ENCODE measurements around the gene UBE2G1. TPM values are rescaled to one million over a fixed set of nuclear protein-coding genes. Genes with fewer than 3 reads are reported as not detected.

Gene UBE2G1
- total RNA-seq, 4 donors from 2014 or later: 152 to 217 (median 180) TPM

DNA sequence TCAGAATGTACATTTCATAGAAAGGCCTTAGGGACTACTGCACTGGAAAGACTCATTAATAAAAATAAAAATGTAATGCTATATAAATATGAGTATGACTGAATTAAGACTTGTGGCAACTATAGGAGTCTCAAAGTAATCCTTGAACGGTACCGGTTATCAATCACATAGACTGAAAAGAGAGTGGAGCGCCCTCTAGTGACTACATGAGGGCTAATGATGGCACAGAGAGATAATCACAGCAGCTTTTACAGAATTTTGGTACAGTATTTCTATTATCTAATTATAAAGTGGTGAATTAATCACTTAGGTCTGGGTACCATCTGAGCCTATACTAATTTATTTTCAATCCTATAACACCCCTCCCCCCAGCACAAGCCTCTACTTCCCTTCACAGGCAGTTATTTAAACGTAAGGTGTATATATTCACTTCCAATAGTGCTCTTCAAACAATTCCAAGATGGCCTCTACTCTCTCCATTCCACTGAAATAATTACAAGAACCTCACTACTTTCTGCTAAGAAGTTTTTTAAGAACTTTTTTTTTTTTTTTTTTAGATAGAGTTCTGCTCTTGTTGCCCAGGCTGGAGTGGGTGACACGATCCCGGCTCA is 62.0 kb downstream of the UBE2G1 start:
- Histone ChIP-seq H3K4me1 (peaks cover 34 to 38% of the 10 kb centered on the region in 2 donors), H3K9me3 (no peaks in the 10 kb centered on the region), H3K27me3 (no peaks in the 10 kb centered on the region), H3K4me3 (no peak overlapping the region), H3K36me3 (peaks cover 0 to 13% of the 10 kb centered on the region in 2 donors), H3K27ac (peak overlapping the region; percentile 26 to 44 (median 38))
- in situ Hi-C loops (cut with MboI; ENCODE audit: low sequenced_read_pairs in 4 of 4): loop anchor here in 1 of 4 donors (10.0 kb wide), 1 partner anchor 90 kb away; no protein-coding TSS in a partner anchor
- ATAC-seq: peak; percentile 56 to 62
- TF ChIP-seq, protein P1, sequence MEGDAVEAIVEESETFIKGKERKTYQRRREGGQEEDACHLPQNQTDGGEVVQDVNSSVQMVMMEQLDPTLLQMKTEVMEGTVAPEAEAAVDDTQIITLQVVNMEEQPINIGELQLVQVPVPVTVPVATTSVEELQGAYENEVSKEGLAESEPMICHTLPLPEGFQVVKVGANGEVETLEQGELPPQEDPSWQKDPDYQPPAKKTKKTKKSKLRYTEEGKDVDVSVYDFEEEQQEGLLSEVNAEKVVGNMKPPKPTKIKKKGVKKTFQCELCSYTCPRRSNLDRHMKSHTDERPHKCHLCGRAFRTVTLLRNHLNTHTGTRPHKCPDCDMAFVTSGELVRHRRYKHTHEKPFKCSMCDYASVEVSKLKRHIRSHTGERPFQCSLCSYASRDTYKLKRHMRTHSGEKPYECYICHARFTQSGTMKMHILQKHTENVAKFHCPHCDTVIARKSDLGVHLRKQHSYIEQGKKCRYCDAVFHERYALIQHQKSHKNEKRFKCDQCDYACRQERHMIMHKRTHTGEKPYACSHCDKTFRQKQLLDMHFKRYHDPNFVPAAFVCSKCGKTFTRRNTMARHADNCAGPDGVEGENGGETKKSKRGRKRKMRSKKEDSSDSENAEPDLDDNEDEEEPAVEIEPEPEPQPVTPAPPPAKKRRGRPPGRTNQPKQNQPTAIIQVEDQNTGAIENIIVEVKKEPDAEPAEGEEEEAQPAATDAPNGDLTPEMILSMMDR (IDR thresholded peaks at IDR 0.05 in 4 of 5, conservative IDR thresholded peaks at IDR 0.05 in 1 of 5): peak; percentile 46 to 77 (median 57)
- no peak for TF ChIP-seq POLR2A (IDR thresholded peaks at IDR 0.05)
- no peak for DNase-seq
- intact Hi-C loops (cut with DNase I; ENCODE audit: low total_unique reads): loop anchor here (1.0 kb wide), 1 partner anchor 89 kb away; no protein-coding TSS in a partner anchor

DNA sequence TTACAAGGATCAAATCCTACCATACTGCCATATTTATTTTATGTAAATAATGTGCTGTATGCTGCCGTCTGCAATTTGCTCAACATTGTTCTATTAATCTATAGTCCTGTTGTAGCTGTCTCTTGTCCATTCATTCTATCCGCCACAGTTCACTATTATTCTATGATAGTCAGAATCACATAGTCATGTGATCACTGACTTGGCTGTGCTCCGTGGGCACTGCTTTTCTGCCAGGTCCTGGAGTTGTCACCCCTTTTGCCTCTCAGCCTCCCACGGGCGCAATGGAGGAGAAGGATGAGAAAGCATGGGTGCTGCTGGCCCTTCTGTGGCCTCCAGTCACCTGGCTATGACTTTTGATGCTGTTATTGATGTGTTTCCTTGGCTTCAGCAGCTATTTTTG is 65.4 kb downstream of the UBE2G1 start:
- H3K9me3 ChIP-seq: no peaks in the 10 kb centered on the region

DNA sequence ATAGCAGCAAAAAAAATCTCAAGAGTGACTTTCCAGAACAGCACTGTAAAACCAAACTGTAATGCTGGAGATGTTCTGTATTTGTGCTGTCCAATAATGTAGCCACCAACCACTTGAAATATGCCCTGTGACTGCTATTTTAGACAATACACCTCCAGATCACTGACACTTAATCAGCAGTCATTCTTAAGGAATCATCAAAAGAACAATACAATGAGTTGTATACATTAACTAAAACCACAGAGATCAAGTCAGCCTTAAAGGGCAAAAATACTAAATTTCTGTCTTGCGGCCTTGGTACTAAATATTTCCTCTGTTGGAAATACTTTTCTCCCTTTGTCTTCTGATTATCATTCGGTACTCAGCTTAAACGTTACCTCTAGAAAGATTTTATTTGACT is 69.1 kb downstream of the UBE2G1 start:
- TF ChIP-seq, protein P1 (IDR thresholded peaks at IDR 0.05 in 4 of 5, conservative IDR thresholded peaks at IDR 0.05 in 1 of 5): no peak
- TF ChIP-seq POLR2A (IDR thresholded peaks at IDR 0.05): no peak
- intact Hi-C loops (cut with DNase I; ENCODE audit: low total_unique reads): no loop called here
- Histone ChIP-seq H3K9me3 (no peaks in the 10 kb centered on the region), H3K36me3 (peaks cover 0 to 5% of the 10 kb centered on the region in 2 donors), H3K27me3 (no peaks in the 10 kb centered on the region), H3K4me3 (no peak overlapping the region), H3K4me1 (peaks cover 50 to 63% of the 10 kb centered on the region in 2 donors), H3K27ac (peak overlapping the region; percentile 50 to 65 (median 52))
- in situ Hi-C loops (cut with MboI; ENCODE audit: low sequenced_read_pairs in 4 of 4): no loop called here
- DNase-seq (no peak), ATAC-seq (no peak)

More for the DNA sequence above, 65.4 kb downstream of the UBE2G1 start:
- H3K4me1 ChIP-seq: peaks cover 56 to 63% of the 10 kb centered on the region in 2 donors
- ATAC-seq: no peak
- intact Hi-C loops (cut with DNase I; ENCODE audit: low total_unique reads): no loop called here
- in situ Hi-C loops (cut with MboI; ENCODE audit: low sequenced_read_pairs in 4 of 4): loop anchor here in 1 of 4 donors (10.0 kb wide), 1 partner anchor 86 kb away; no protein-coding TSS in a partner anchor
- H3K27me3 ChIP-seq: no peaks in the 10 kb centered on the region
- H3K36me3 ChIP-seq: peaks cover 0 to 5% of the 10 kb centered on the region in 2 donors
- peak overlapping the region; percentile 4 to 36 (median 10) for H3K27ac ChIP-seq
- no peak overlapping the region for H3K4me3 ChIP-seq
- TF ChIP-seq POLR2A (IDR thresholded peaks at IDR 0.05): no peak
- TF ChIP-seq, protein P1 (IDR thresholded peaks at IDR 0.05 in 4 of 5, conservative IDR thresholded peaks at IDR 0.05 in 1 of 5): no peak
- no peak for DNase-seq

DNA sequence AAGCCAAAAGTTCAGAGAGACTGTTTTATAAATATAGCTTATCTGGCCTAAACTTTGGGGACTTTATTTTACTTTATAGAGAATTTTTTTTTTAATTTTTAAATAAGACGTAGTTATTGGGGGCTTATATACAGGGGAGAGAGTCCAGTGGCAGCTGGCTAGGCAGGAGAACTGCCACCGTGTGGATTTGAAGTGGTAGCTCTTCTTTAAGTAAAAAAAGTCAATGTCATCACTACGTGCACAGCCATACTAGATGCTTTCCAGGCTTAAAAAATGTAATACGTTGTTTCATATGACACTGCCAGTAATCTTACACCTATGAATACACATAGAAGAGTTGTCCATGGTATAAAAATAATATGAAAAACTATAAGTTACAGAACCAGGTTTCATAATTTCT is 70.8 kb downstream of the UBE2G1 start:
- ATAC-seq (no peak), DNase-seq (no peak)
- Histone ChIP-seq H3K27ac (peak overlapping the region; percentile 50 to 65 (median 52)), H3K27me3 (no peaks in the 10 kb centered on the region), H3K4me3 (no peak overlapping the region), H3K4me1 (peaks cover 38 to 49% of the 10 kb centered on the region in 2 donors), H3K36me3 (peaks cover 0 to 14% of the 10 kb centered on the region in 2 donors), H3K9me3 (no peaks in the 10 kb centered on the region)
- intact Hi-C loops (cut with DNase I; ENCODE audit: low total_unique reads) (no loop called here), in situ Hi-C loops (cut with MboI; ENCODE audit: low sequenced_read_pairs in 4 of 4) (no loop called here)
- no peak for TF ChIP-seq POLR2A (IDR thresholded peaks at IDR 0.05)
- TF ChIP-seq, protein P1 (IDR thresholded peaks at IDR 0.05 in 4 of 5, conservative IDR thresholded peaks at IDR 0.05 in 1 of 5): no peak
